Bronchial epithelial cell (primary cell): ENCODE results near the gene MCM5. TPM values are rescaled to one million over a fixed set of nuclear protein-coding genes. Genes with fewer than 3 reads are reported as not detected.

Experiments
- DNase-seq: peaks from one replicate; pipeline ENCODE4 v3.0.0-alpha.2; 2010; ENCODE audit warnings: low read depth
- FAIRE-seq: peaks from 2 replicates; lab custom pipeline; 2011; peaks lifted over from hg19 to GRCh38; lab: Jason Lieb, UNC
- H3K27me3 ChIP-seq: 2 replicates; pipeline ENCODE4 v1.5.1; 2011; ENCODE audit warnings: low read length; ENCODE audit not compliant: control insufficient read depth, insufficient read depth
- H3K36me3 ChIP-seq: 2 replicates; pipeline ENCODE4 v1.5.1; 2011; ENCODE audit warnings: low read length; ENCODE audit not compliant: control insufficient read depth, insufficient read depth
- H3K4me3 ChIP-seq: 2 replicates; pipeline ENCODE4 v1.5.1; 2011; ENCODE audit warnings: mild to moderate bottlenecking, low read depth, low read length, control low read depth
- CTCF ChIP-seq: IDR thresholded peaks from 2 replicates; pipeline ENCODE4 v1.5.1; 2011; ENCODE audit warnings: mild to moderate bottlenecking, moderate library complexity, low read length, control low read depth, inconsistent platforms; ENCODE audit not compliant: insufficient read depth, severe bottlenecking
- total RNA-seq: library from RNA; depleted of rRNA; stranded (reverse); fragments of >200 nt; gene quantifications from 2 replicates; pipeline ENCODE4 v1.2.1, GENCODE V29; 2014

MCM5 gene
- total RNA-seq, 1 donor from 2014 or later, result 6.6 TPM

- FAIRE-seq (peak; percentile 60), DNase-seq (no peak)
- no peak for TF ChIP-seq CTCF
- Histone ChIP-seq H3K27me3 (no peaks in the 10 kb centered on the region), H3K4me3 (no peak overlapping the region), H3K36me3 (peaks cover 9% of the 10 kb centered on the region)
Measured at GRCh38 chr22:35409783-35410662, 10.1 kb downstream of the MCM5 start.

GRCh38 chr22:35410663-35411034 is 10.7 kb downstream of the MCM5 start:
- H3K27me3 ChIP-seq, result no peaks in the 10 kb centered on the region
- H3K4me3 ChIP-seq, result no peak overlapping the region
- FAIRE-seq (no peak), DNase-seq (no peak)
- TF ChIP-seq CTCF, result no peak
- peaks cover 11% of the 10 kb centered on the region for H3K36me3 ChIP-seq

GRCh38 chr22:35411102-35411501 is 11.2 kb downstream of the MCM5 start:
- H3K36me3 ChIP-seq, result peaks cover 11% of the 10 kb centered on the region
- peak; percentile 23 for FAIRE-seq
- H3K27me3 ChIP-seq, result no peaks in the 10 kb centered on the region
- H3K4me3 ChIP-seq, result no peak overlapping the region
- DNase-seq, result no peak
- TF ChIP-seq CTCF, result no peak

GRCh38 chr22:35413624-35414023 is 13.7 kb downstream of the MCM5 start:
- Histone ChIP-seq H3K27me3 (no peaks in the 10 kb centered on the region), H3K4me3 (no peak overlapping the region), H3K36me3 (peaks cover 9% of the 10 kb centered on the region)
- peak; percentile 43 for FAIRE-seq
- no peak for DNase-seq
- no peak for TF ChIP-seq CTCF

- Histone ChIP-seq H3K36me3 (peaks cover 4% of the 10 kb centered on the region), H3K27me3 (no peaks in the 10 kb centered on the region), H3K4me3 (no peak overlapping the region)
- TF ChIP-seq CTCF, result no peak
- FAIRE-seq, result no peak
- no peak for DNase-seq
Measured at GRCh38 chr22:35417606-35418005, 17.7 kb downstream of the MCM5 start.
